Vagina (tissue), 2 donors: ENCODE measurements around the gene MCOLN2. TPM values are rescaled to one million over a fixed set of nuclear protein-coding genes. Genes with fewer than 3 reads are reported as not detected.

ENCODE experiments used
- DNase-seq, 2 donors: peaks; one replicate each; pipeline ENCODE4 v3.0.0-alpha.2; 2017; ENCODE audit errors: extremely low spot score in 2 of 2
- H3K27ac ChIP-seq: fragments of 200-600 bp; sonication (generic); one replicate; pipeline ENCODE4 v1.5.1; 2019
- H3K27me3 ChIP-seq: fragments of 200-600 bp; sonication (generic); one replicate; pipeline ENCODE4 v1.5.1; 2019
- H3K36me3 ChIP-seq, 2 donors: fragments of 200-600 bp; sonication (generic); one replicate each; pipeline ENCODE4 v1.5.1; 2017 to 2019
- H3K4me1 ChIP-seq: fragments of 200-600 bp; sonication (generic); one replicate; pipeline ENCODE4 v1.5.1; 2019
- H3K4me3 ChIP-seq, 2 donors: fragments of 200-600 bp; sonication (generic); 1 replicate in 1 of 2; 2 replicates in 1 of 2; pipeline ENCODE4 v1.5.1; 2016 to 2019
- H3K9me3 ChIP-seq: fragments of 200-600 bp; sonication (generic); one replicate; pipeline ENCODE4 v1.5.1; 2019
- CTCF ChIP-seq, 3 experiments: fragments of 450-650 bp in 2 of 3; fragments of 200-600 bp in 1 of 3; sonication (generic) in 1 of 3; IDR thresholded peaks; one replicate each; pipeline ENCODE4 v1.5.1; 2017 to 2019; ENCODE audit warnings: antibody characterized with exemption in 3 of 3, mild to moderate bottlenecking in 2 of 3, moderate library complexity in 2 of 3
- POLR2A ChIP-seq, 2 donors: fragments of 450-650 bp; IDR thresholded peaks; one replicate each; pipeline ENCODE4 v1.6.1; 2017; ENCODE audit warnings: antibody characterized with exemption in 2 of 2, mild to moderate bottlenecking in 2 of 2, moderate library complexity in 2 of 2
- POLR2AphosphoS5 ChIP-seq, 2 donors: sonication (generic); formaldehyde crosslinking; IDR thresholded peaks; one replicate each; pipeline ENCODE4 v1.9.0; 2017; ENCODE audit warnings: antibody characterized with exemption in 2 of 2, mild to moderate bottlenecking in 2 of 2, low read depth in 1 of 2; ENCODE audit not compliant: insufficient read depth in 1 of 2
- intact Hi-C: fragments of 100-400 bp; cut with DNase I; formaldehyde crosslinking; loops from one replicate; pipeline ENCODE4 v1.15.1; 2023
- total RNA-seq: library from RNA; depleted of rRNA; stranded (reverse); fragments of >200 nt; gene quantifications from one replicate; pipeline ENCODE4 v1.2.3, GENCODE V29; 2016

The MCOLN2 gene
- total RNA-seq, 1 donor from 2014 or later, result 1.7 TPM

GRCh38 chr1:85028151-85028550, 31.2 kb upstream of the MCOLN2 start:
- H3K9me3 ChIP-seq, result no peaks in the 10 kb centered on the region
- no peaks in the 10 kb centered on the region for H3K4me1 ChIP-seq
- no peaks in the 10 kb centered on the region for H3K27me3 ChIP-seq
- no peak overlapping the region for H3K27ac ChIP-seq
- TF ChIP-seq CTCF (IDR thresholded peaks at IDR 0.05) (no peak), POLR2AphosphoS5 (IDR thresholded peaks at IDR 0.05; ENCODE audit: insufficient read depth in 1 of 2, low read depth in 1 of 2) (no peak), POLR2A (IDR thresholded peaks at IDR 0.05) (no peak)
- intact Hi-C loops, result no loop called here
- DNase-seq, result no peak
- H3K4me3 ChIP-seq, result no peak overlapping the region
- no peaks in the 10 kb centered on the region for H3K36me3 ChIP-seq

GRCh38 chr1:85027242-85027983, 30.5 kb upstream of the MCOLN2 start:
- TF ChIP-seq CTCF (IDR thresholded peaks at IDR 0.05), result no peak
- no peak for TF ChIP-seq POLR2AphosphoS5 (IDR thresholded peaks at IDR 0.05; ENCODE audit: insufficient read depth in 1 of 2, low read depth in 1 of 2)
- TF ChIP-seq POLR2A (IDR thresholded peaks at IDR 0.05), result no peak
- Histone ChIP-seq H3K9me3 (no peaks in the 10 kb centered on the region), H3K27ac (no peak overlapping the region), H3K27me3 (no peaks in the 10 kb centered on the region), H3K4me1 (no peaks in the 10 kb centered on the region), H3K36me3 (no peaks in the 10 kb centered on the region), H3K4me3 (no peak overlapping the region)
- DNase-seq, result no peak
- intact Hi-C loops, result no loop called here

- no peaks in the 10 kb centered on the region for H3K9me3 ChIP-seq
- intact Hi-C loops, result no loop called here
- no peak for DNase-seq
- TF ChIP-seq POLR2A (IDR thresholded peaks at IDR 0.05) (no peak), POLR2AphosphoS5 (IDR thresholded peaks at IDR 0.05; ENCODE audit: insufficient read depth in 1 of 2, low read depth in 1 of 2) (no peak), CTCF (IDR thresholded peaks at IDR 0.05) (no peak)
- no peak overlapping the region for H3K4me3 ChIP-seq
- no peaks in the 10 kb centered on the region for H3K27me3 ChIP-seq
- H3K27ac ChIP-seq, result no peak overlapping the region
- no peaks in the 10 kb centered on the region for H3K4me1 ChIP-seq
- no peaks in the 10 kb centered on the region for H3K36me3 ChIP-seq
These were observed 29.0 kb upstream of the MCOLN2 start for GRCh38 chr1:85025940-85026339.

DNA sequence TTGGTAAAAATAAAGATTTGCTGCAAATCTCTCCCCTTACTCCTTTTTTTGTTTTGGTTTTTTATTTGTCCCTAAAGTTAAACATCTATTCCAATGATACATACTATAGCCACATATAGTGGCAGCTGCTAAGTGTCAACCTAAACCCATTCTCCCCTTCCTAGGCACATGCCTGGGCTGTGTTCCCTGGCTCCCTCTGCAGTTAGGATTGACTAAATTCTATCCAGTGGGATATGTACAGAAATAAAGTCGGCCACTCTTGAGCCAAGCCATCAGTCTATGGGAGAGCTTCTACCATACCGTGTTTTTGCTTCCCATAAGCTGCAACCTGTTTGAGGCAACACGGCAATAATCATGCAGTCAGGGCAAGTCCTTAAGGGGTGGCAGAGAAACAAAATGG, 27.8 kb upstream of the MCOLN2 start:
- intact Hi-C loops, result no loop called here
- Histone ChIP-seq H3K4me1 (no peaks in the 10 kb centered on the region), H3K27ac (no peak overlapping the region), H3K9me3 (no peaks in the 10 kb centered on the region), H3K4me3 (no peak overlapping the region), H3K27me3 (no peaks in the 10 kb centered on the region), H3K36me3 (no peaks in the 10 kb centered on the region)
- TF ChIP-seq POLR2AphosphoS5 (IDR thresholded peaks at IDR 0.05; ENCODE audit: insufficient read depth in 1 of 2, low read depth in 1 of 2) (no peak), POLR2A (IDR thresholded peaks at IDR 0.05) (no peak), CTCF (IDR thresholded peaks at IDR 0.05) (no peak)
- no peak for DNase-seq

- no peaks in the 10 kb centered on the region for H3K36me3 ChIP-seq
- H3K27me3 ChIP-seq, result no peaks in the 10 kb centered on the region
- intact Hi-C loops, result no loop called here
- peaks cover 4% of the 10 kb centered on the region for H3K4me1 ChIP-seq
- no peak overlapping the region for H3K27ac ChIP-seq
- H3K4me3 ChIP-seq, result no peak overlapping the region
- no peak for DNase-seq
- H3K9me3 ChIP-seq, result no peaks in the 10 kb centered on the region
- TF ChIP-seq POLR2AphosphoS5 (IDR thresholded peaks at IDR 0.05; ENCODE audit: insufficient read depth in 1 of 2, low read depth in 1 of 2) (no peak), POLR2A (IDR thresholded peaks at IDR 0.05) (no peak)
These were observed 25.8 kb upstream of the MCOLN2 start for GRCh38 chr1:85022700-85023099.
